ENCODE results near the gene SF3B4. TPM values are rescaled to one million over a fixed set of nuclear protein-coding genes. Genes with fewer than 3 reads are reported as not detected.

The SF3B4 gene
- total RNA-seq, 1 experiment from 2014 or later: 79.2 TPM

DNA sequence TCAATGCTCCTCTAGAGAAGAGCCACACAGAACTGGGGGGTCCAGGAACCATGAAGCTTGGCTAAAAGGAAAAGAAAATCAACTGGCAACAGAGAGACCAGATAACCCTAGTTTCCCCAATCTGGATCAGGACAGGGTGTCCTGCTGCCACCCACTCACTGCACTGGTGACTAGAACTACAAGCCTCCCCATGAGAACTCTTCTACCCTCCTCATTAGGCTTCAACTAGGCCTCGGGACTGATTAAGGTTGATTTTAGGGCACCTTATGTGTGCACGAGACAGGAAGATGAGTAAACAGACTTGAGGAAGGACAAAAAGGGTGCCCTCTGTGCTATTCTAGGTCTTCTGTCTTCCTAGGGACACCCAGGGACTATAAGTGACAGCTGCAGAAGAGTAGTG lies 2.3 kb upstream of the SF3B4 start:
- BruUV-seq (replicated peaks): no TSS peak
- TF ChIP-seq, protein P1, sequence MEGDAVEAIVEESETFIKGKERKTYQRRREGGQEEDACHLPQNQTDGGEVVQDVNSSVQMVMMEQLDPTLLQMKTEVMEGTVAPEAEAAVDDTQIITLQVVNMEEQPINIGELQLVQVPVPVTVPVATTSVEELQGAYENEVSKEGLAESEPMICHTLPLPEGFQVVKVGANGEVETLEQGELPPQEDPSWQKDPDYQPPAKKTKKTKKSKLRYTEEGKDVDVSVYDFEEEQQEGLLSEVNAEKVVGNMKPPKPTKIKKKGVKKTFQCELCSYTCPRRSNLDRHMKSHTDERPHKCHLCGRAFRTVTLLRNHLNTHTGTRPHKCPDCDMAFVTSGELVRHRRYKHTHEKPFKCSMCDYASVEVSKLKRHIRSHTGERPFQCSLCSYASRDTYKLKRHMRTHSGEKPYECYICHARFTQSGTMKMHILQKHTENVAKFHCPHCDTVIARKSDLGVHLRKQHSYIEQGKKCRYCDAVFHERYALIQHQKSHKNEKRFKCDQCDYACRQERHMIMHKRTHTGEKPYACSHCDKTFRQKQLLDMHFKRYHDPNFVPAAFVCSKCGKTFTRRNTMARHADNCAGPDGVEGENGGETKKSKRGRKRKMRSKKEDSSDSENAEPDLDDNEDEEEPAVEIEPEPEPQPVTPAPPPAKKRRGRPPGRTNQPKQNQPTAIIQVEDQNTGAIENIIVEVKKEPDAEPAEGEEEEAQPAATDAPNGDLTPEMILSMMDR (IDR thresholded peaks at IDR 0.05; ENCODE audit: unreplicated experiment): no peak
- Mint-ChIP-seq H3K27me3 (ENCODE audit: insufficient read depth, unreplicated experiment) (no peaks in the 10 kb centered on the region), H3K4me3 (ENCODE audit: unreplicated experiment) (no peak overlapping the region), H3K4me1 (ENCODE audit: insufficient read depth, unreplicated experiment) (peaks cover 54% of the 10 kb centered on the region), H3K36me3 (ENCODE audit: insufficient read depth, unreplicated experiment) (peaks cover 24% of the 10 kb centered on the region), H3K27ac (ENCODE audit: low read depth, unreplicated experiment) (peak overlapping the region; percentile 61), H3K9me3 (ENCODE audit: unreplicated experiment) (no peaks in the 10 kb centered on the region)
- CTCF ChIA-PET: interaction anchor here (1.0 to 1.6 kb wide), 5 partner anchors 8 to 41 kb away, joined by 3 to 6 read pairs (median 4); a partner anchor contains a TSS
- intact Hi-C loops (cut with micrococcal nuclease): no loop called here
- POLR2A ChIA-PET: interaction anchor here (0.6 to 7.3 kb wide), 5 partner anchors 8 to 181 kb away, joined by 3 to 228 read pairs (median 6); partner anchors contain the start of gene MTMR11
- DNase-seq (ENCODE audit: unreplicated experiment): no peak

DNA sequence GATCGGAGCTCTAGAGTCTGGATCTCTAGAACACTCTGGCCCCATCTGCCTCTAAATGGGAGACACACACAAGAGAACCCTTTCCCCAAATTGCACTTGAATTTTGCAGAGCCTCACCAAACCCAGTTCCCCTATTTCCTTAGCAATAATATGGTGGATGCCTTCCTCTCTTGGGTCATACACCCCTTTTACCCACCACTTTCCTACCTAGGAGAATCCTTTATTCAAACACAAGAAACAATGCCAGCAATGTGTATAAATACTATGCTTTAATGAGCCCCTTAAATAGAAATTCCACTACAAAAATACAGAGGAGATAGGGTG lies 760 bp upstream of the SF3B4 start:
- intact Hi-C loops (cut with micrococcal nuclease): no loop called here
- H3K27me3 Mint-ChIP-seq (ENCODE audit: insufficient read depth, unreplicated experiment): no peaks in the 10 kb centered on the region
- peaks cover 39% of the 10 kb centered on the region for H3K36me3 Mint-ChIP-seq (ENCODE audit: insufficient read depth, unreplicated experiment)
- H3K4me1 Mint-ChIP-seq (ENCODE audit: insufficient read depth, unreplicated experiment): peaks cover 67% of the 10 kb centered on the region
- TF ChIP-seq, protein P1 (IDR thresholded peaks at IDR 0.05; ENCODE audit: unreplicated experiment): no peak
- ChIA-PET POLR2A (interaction anchor here (0.7 to 7.3 kb wide), 23 partner anchors 10 to 942 kb away, joined by 3 to 228 read pairs (median 5); partner anchors contain the start of genes BOLA1, MTMR11, OTUD7B and VPS45), CTCF (interaction anchor here (0.6 to 1.6 kb wide), 8 partner anchors 9 to 282 kb away, joined by 3 to 6 read pairs (median 3); no protein-coding TSS in a partner anchor)
- BruUV-seq (replicated peaks): no TSS peak
- no peaks in the 10 kb centered on the region for H3K9me3 Mint-ChIP-seq (ENCODE audit: unreplicated experiment)
- H3K4me3 Mint-ChIP-seq (ENCODE audit: unreplicated experiment): peak overlapping the region; percentile 99
- DNase-seq (ENCODE audit: unreplicated experiment): no peak
- peak overlapping the region; percentile 87 for H3K27ac Mint-ChIP-seq (ENCODE audit: low read depth, unreplicated experiment)

DNA sequence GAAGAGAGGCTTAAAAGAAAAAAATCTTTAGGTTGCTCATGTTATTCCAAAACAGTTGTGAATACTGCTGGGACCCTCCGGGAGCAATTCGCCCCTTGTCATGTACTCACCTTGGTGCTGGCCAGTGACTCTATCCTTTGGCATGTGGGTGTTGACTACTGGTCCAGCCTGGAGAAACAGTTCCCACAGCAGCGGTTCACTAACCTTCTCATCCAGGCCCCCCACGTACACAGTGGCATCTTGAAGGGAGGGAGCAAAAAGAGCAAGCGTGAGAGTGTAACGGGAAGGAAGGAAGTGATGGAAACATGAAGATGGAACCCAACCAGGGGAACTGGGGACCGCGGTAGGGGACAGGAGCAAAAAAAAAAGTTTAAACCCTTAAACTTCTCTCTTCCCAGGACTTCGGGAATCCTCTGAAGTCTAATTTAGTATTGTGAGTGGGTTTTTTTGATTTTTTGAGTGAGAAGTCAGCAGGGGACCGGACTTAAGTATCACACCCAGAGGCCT lies 494 bp downstream of the SF3B4 start:
- TF ChIP-seq, protein P1 (IDR thresholded peaks at IDR 0.05; ENCODE audit: unreplicated experiment): no peak
- no peak for DNase-seq (ENCODE audit: unreplicated experiment)
- H3K4me3 Mint-ChIP-seq (ENCODE audit: unreplicated experiment): peak overlapping the region; percentile 99
- ChIA-PET POLR2A (interaction anchor here (2.3 to 6.3 kb wide), 3 partner anchors 11 to 83 kb away, joined by 36 to 177 read pairs (median 43); partner anchors contain the start of genes MTMR11 and OTUD7B), CTCF (no interaction called here)
- H3K36me3 Mint-ChIP-seq (ENCODE audit: insufficient read depth, unreplicated experiment): peaks cover 49% of the 10 kb centered on the region
- peaks cover 71% of the 10 kb centered on the region for H3K4me1 Mint-ChIP-seq (ENCODE audit: insufficient read depth, unreplicated experiment)
- peak overlapping the region; percentile 87 for H3K27ac Mint-ChIP-seq (ENCODE audit: low read depth, unreplicated experiment)
- intact Hi-C loops (cut with micrococcal nuclease): loop anchor here (2.0 kb wide), 1 partner anchor 38 kb away; no protein-coding TSS in a partner anchor
- BruUV-seq (replicated peaks): no TSS peak
- no peaks in the 10 kb centered on the region for H3K27me3 Mint-ChIP-seq (ENCODE audit: insufficient read depth, unreplicated experiment)
- H3K9me3 Mint-ChIP-seq (ENCODE audit: unreplicated experiment): no peaks in the 10 kb centered on the region

DNA sequence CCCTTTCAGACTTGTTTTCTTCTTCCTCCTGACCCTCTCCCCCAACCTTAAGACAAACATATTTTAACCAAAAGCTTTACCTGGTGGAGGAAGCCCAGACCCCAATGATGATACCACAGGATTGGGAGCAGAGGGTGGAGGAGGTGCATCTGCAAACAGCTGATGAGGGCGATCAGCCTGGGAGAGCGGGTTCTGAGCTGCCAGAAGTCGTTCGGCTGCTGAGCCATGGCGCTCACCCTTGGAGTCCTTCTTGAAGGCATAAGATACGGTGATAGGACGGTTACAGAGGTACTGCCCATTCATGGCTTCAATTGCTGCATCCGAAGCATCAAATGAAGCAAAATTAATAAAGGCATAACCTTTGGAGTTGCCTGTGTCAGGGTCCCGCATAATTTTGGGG lies 1.3 kb downstream of the SF3B4 start:
- Mint-ChIP-seq H3K4me3 (ENCODE audit: unreplicated experiment) (peak overlapping the region; percentile 99), H3K4me1 (ENCODE audit: insufficient read depth, unreplicated experiment) (peaks cover 63% of the 10 kb centered on the region), H3K27ac (ENCODE audit: low read depth, unreplicated experiment) (peak overlapping the region; percentile 87), H3K9me3 (ENCODE audit: unreplicated experiment) (no peaks in the 10 kb centered on the region), H3K27me3 (ENCODE audit: insufficient read depth, unreplicated experiment) (no peaks in the 10 kb centered on the region), H3K36me3 (ENCODE audit: insufficient read depth, unreplicated experiment) (peaks cover 55% of the 10 kb centered on the region)
- intact Hi-C loops (cut with micrococcal nuclease): loop anchor here (2.0 kb wide), 1 partner anchor 37 kb away; no protein-coding TSS in a partner anchor
- POLR2A ChIA-PET: interaction anchor here (0.7 to 6.3 kb wide), 3 partner anchors 12 to 39 kb away, joined by 3 to 177 read pairs (median 36); partner anchors contain the start of gene MTMR11
- DNase-seq (ENCODE audit: unreplicated experiment): no peak
- CTCF ChIA-PET: interaction anchor here (0.5 to 1.4 kb wide), 6 partner anchors 10 to 275 kb away, joined by 3 to 5 read pairs (median 3); partner anchors contain the start of gene MTMR11
- BruUV-seq (replicated peaks): TSS peak; percentile 38
- TF ChIP-seq, protein P1 (IDR thresholded peaks at IDR 0.05; ENCODE audit: unreplicated experiment): no peak
